ENCODE data around the gene HS1BP3. TPM values are rescaled to one million over a fixed set of nuclear protein-coding genes. Genes with fewer than 3 reads are reported as not detected.

HS1BP3 gene
- total and polyA plus RNA-seq, 2 donors (not counting 3 experiments of a cell fraction or from before 2014, with no cell fraction given) = 27.4 to 33.1 TPM

- Histone ChIP-seq H3K9me1 (replicated peaks; ENCODE audit: control insufficient read depth, extremely low read depth, insufficient read depth, low read length) (no peaks in the 10 kb centered on the region), H3K4me2 (ENCODE audit: insufficient read depth, low read length) (no peak overlapping the region), H3K4me3 (replicated peaks in 1 of 3; ENCODE audit: insufficient read depth in 1 of 3, low read depth in 1 of 3, low read length in 3 of 3) (no peak overlapping the region), H3K79me2 (ENCODE audit: control insufficient read depth, insufficient read depth, low read length) (no peaks in the 10 kb centered on the region), H4K20me1 (replicated peaks; ENCODE audit: control insufficient read depth, extremely low read depth, insufficient read depth, low read length) (no peaks in the 10 kb centered on the region), H2AFZ (ENCODE audit: low read depth, low read length) (no peak overlapping the region), H3K9me3 (replicated peaks; ENCODE audit: control insufficient read depth, insufficient read depth, low read length) (no peaks in the 10 kb centered on the region), H3K27ac (ENCODE audit: insufficient read depth, low read depth, low read length) (no peak overlapping the region), H3K9ac (replicated peaks; ENCODE audit: extremely low read depth, insufficient read depth, low read length) (no peak overlapping the region), H3K36me3 (ENCODE audit: control insufficient read depth in 2 of 2, extremely low read depth in 1 of 2, insufficient read depth in 2 of 2, low read length in 2 of 2) (peaks cover 0 to 2% of the 10 kb centered on the region in 2 experiments), H3K4me1 (ENCODE audit: control insufficient read depth, extremely low read depth, insufficient read depth, low read length) (peaks cover 15% of the 10 kb centered on the region), H3K27me3 (ENCODE audit: control insufficient read depth in 2 of 2, insufficient read depth in 2 of 2, low read length in 2 of 2) (peaks cover 12 to 18% of the 10 kb centered on the region in 2 experiments)
- intact Hi-C loops (cut with micrococcal nuclease) (no loop called here), dilution Hi-C loops (cut with MboI; ENCODE audit: extremely low pct_ligation_motif_present, low sequenced_read_pairs) (no loop called here)
- TF ChIP-seq GATA2 (IDR thresholded peaks at IDR 0.05; ENCODE audit: insufficient read depth, insufficient read length, low read depth, low read length) = peak; percentile 22
- peak; percentile 79 for TF ChIP-seq FOS (IDR thresholded peaks at IDR 0.05; ENCODE audit: borderline replicate concordance, insufficient read depth, low read length)
- TF ChIP-seq POLR2AphosphoS5 (IDR thresholded peaks at IDR 0.05; ENCODE audit: insufficient read depth, low read depth, low read length) = peak; percentile 30
- no peak for TF ChIP-seq JUN (IDR thresholded peaks at IDR 0.05; ENCODE audit: borderline replicate concordance, insufficient read depth, insufficient read length, low read depth)
- peak; percentile 60 for TF ChIP-seq POLR2A (IDR thresholded peaks at IDR 0.05; ENCODE audit: low read depth, low read length)
- peak; percentile 78 for FAIRE-seq
- DNase-seq (ENCODE audit: low read depth, low spot score) = peak; percentile 80
- BruUV-seq (replicated peaks) = no TSS peak
- ChIA-PET POLR2A (no interaction called here), CTCF (interaction anchor here (0.9 to 8.5 kb wide), 10 partner anchors 9 to 288 kb away, joined by 3 to 71 read pairs (median 5); partner anchors contain the start of genes GDF7 and LDAH)
These were observed 24.2 kb upstream of the HS1BP3 start for GRCh38 chr2:20674974-20675679.

- TF ChIP-seq POLR2A (IDR thresholded peaks at IDR 0.05; ENCODE audit: low read depth, low read length) (peak; percentile 45), FOS (IDR thresholded peaks at IDR 0.05; ENCODE audit: borderline replicate concordance, insufficient read depth, low read length) (no peak)
- H3K27me3 ChIP-seq (ENCODE audit: control insufficient read depth in 2 of 2, insufficient read depth in 2 of 2, low read length in 2 of 2) = peaks cover 19 to 25% of the 10 kb centered on the region in 2 experiments
- BruUV-seq (replicated peaks) = no TSS peak
- H3K4me2 ChIP-seq (ENCODE audit: insufficient read depth, low read length) = no peak overlapping the region
- no peak overlapping the region for H2AFZ ChIP-seq (ENCODE audit: low read depth, low read length)
- peaks cover 0 to 2% of the 10 kb centered on the region in 2 experiments for H3K36me3 ChIP-seq (ENCODE audit: control insufficient read depth in 2 of 2, extremely low read depth in 1 of 2, insufficient read depth in 2 of 2, low read length in 2 of 2)
- ChIA-PET CTCF (interaction anchor here (0.9 to 8.5 kb wide), 7 partner anchors 8 to 289 kb away, joined by 3 to 71 read pairs (median 7); partner anchors contain the start of genes GDF7 and LDAH), POLR2A (no interaction called here)
- peaks cover 15% of the 10 kb centered on the region for H3K4me1 ChIP-seq (ENCODE audit: control insufficient read depth, extremely low read depth, insufficient read depth, low read length)
- DNase-seq (ENCODE audit: low read depth, low spot score) (no peak), FAIRE-seq (no peak)
- H3K79me2 ChIP-seq (ENCODE audit: control insufficient read depth, insufficient read depth, low read length) = no peaks in the 10 kb centered on the region
- H3K9me1 ChIP-seq (replicated peaks; ENCODE audit: control insufficient read depth, extremely low read depth, insufficient read depth, low read length) = no peaks in the 10 kb centered on the region
- H3K9ac ChIP-seq (replicated peaks; ENCODE audit: extremely low read depth, insufficient read depth, low read length) = no peak overlapping the region
- H3K27ac ChIP-seq (ENCODE audit: insufficient read depth, low read depth, low read length) = no peak overlapping the region
- dilution Hi-C loops (cut with MboI; ENCODE audit: extremely low pct_ligation_motif_present, low sequenced_read_pairs) = no loop called here
- H3K9me3 ChIP-seq (replicated peaks; ENCODE audit: control insufficient read depth, insufficient read depth, low read length) = no peaks in the 10 kb centered on the region
- H3K4me3 ChIP-seq (replicated peaks in 1 of 3; ENCODE audit: insufficient read depth in 1 of 3, low read depth in 1 of 3, low read length in 3 of 3) = no peak overlapping the region
- no peaks in the 10 kb centered on the region for H4K20me1 ChIP-seq (replicated peaks; ENCODE audit: control insufficient read depth, extremely low read depth, insufficient read depth, low read length)
- intact Hi-C loops (cut with micrococcal nuclease) = no loop called here
These were observed 23.5 kb upstream of the HS1BP3 start for GRCh38 chr2:20674309-20674965.
